Liver (tissue), 9 donors: Measurements from ENCODE around the gene HPN. TPM values are rescaled to one million over a fixed set of nuclear protein-coding genes. Genes with fewer than 3 reads are reported as not detected.

Source experiments
- DNase-seq: peaks from one replicate; pipeline ENCODE4 v3.0.0-alpha.2; 2017; ENCODE audit warnings: low spot score
- H3K27ac ChIP-seq, 2 donors: one replicate each; pipeline ENCODE4 v1.7.0; 2013; ENCODE audit warnings: inconsistent platforms in 2 of 2, low read length in 2 of 2, control low read depth in 1 of 2, low read depth in 1 of 2, mild to moderate bottlenecking in 1 of 2
- H3K27me3 ChIP-seq, 4 donors: one replicate each; pipeline versions ENCODE4 v1.6.1 to v1.7.0; 2013; ENCODE audit warnings: low read length in 3 of 4, inconsistent platforms in 1 of 4, mild to moderate bottlenecking in 1 of 4, moderate library complexity in 1 of 4; ENCODE audit not compliant: control insufficient read depth in 4 of 4, insufficient read depth in 4 of 4
- H3K36me3 ChIP-seq, 4 donors: one replicate each; pipeline versions ENCODE4 v1.6.1 to v1.7.0; 2013; ENCODE audit warnings: low read length in 3 of 4, mild to moderate bottlenecking in 3 of 4, low read depth in 1 of 4, moderate library complexity in 1 of 4; ENCODE audit not compliant: control insufficient read depth in 4 of 4, insufficient read depth in 3 of 4
- H3K4me1 ChIP-seq, 4 donors: one replicate each; pipeline versions ENCODE4 v1.6.1 to v1.7.0; 2013; ENCODE audit warnings: low read length in 3 of 4, mild to moderate bottlenecking in 3 of 4, moderate library complexity in 1 of 4; ENCODE audit not compliant: control insufficient read depth in 4 of 4, insufficient read depth in 4 of 4
- H3K4me3 ChIP-seq, 3 donors: one replicate each; pipeline versions ENCODE4 v1.6.1 to v1.7.0; 2013; ENCODE audit warnings: low read length in 3 of 3, control low read depth in 1 of 3, low read depth in 1 of 3, mild to moderate bottlenecking in 1 of 3
- H3K9ac ChIP-seq, 2 donors: one replicate each; pipeline ENCODE4 v1.7.0; 2013; ENCODE audit warnings: low read length in 2 of 2, mild to moderate bottlenecking in 2 of 2, moderate library complexity in 2 of 2, control low read depth in 1 of 2, low read depth in 1 of 2
- H3K9me3 ChIP-seq, 4 donors: one replicate each; pipeline versions ENCODE4 v1.6.1 to v1.7.0; 2013; ENCODE audit warnings: low read length in 3 of 4; ENCODE audit not compliant: control insufficient read depth in 4 of 4
- EGR1 ChIP-seq, 2 donors: IDR thresholded peaks; 2 replicates each; pipeline ENCODE4 v1.6.1; 2016 to 2018; ENCODE audit warnings: antibody characterized with exemption in 2 of 2, low read depth in 2 of 2
- GABPA ChIP-seq, 2 donors: IDR thresholded peaks in 1 of 2; conservative IDR thresholded peaks in 1 of 2; 2 replicates each; pipeline ENCODE4 v1.6.1; 2016; ENCODE audit warnings: antibody characterized with exemption in 2 of 2, mild to moderate bottlenecking in 1 of 2, moderate library complexity in 1 of 2
- HNF4A ChIP-seq, 2 donors: conservative IDR thresholded peaks; 2 replicates each; pipeline ENCODE4 v1.6.1; 2016; ENCODE audit warnings: antibody characterized with exemption in 2 of 2, mild to moderate bottlenecking in 2 of 2
- HNF4G ChIP-seq: IDR thresholded peaks from 2 replicates; pipeline ENCODE4 v1.6.1; 2016; ENCODE audit warnings: antibody characterized with exemption
- JUND ChIP-seq, 2 donors: IDR thresholded peaks; 2 replicates each; pipeline ENCODE4 v1.6.1; 2016; ENCODE audit warnings: antibody characterized with exemption in 2 of 2
- NR2F2 ChIP-seq: IDR thresholded peaks from 2 replicates; pipeline ENCODE4 v1.6.1; 2016; ENCODE audit warnings: antibody characterized with exemption
- RAD21 ChIP-seq, 2 donors: IDR thresholded peaks; 2 replicates each; pipeline ENCODE4 v1.6.1; 2016; ENCODE audit warnings: antibody characterized with exemption in 2 of 2, mild to moderate bottlenecking in 2 of 2
- RXRA ChIP-seq, 2 donors: IDR thresholded peaks; 2 replicates each; pipeline ENCODE4 v1.6.1; 2017 to 2018; ENCODE audit warnings: antibody characterized with exemption in 2 of 2, mild to moderate bottlenecking in 1 of 2
- TAF1 ChIP-seq: conservative IDR thresholded peaks from 2 replicates; pipeline ENCODE4 v1.6.1; 2016; ENCODE audit warnings: antibody characterized with exemption, mild to moderate bottlenecking
- YY1 ChIP-seq: IDR thresholded peaks from 2 replicates; pipeline ENCODE4 v1.6.1; 2016; ENCODE audit warnings: antibody characterized with exemption, mild to moderate bottlenecking
- WGBS: extraction: QIAGEN DNeasy Blood & Tissue Kit; methylation state at CpG from one replicate; pipeline ENCODE4 v1.1.7; 2013; 5-methylcytosine and 5-hydroxymethylcytosine counted together
- polyA plus RNA-seq, 2 donors: library from polyadenylated mRNA; stranded (reverse) in 1 of 2; unstranded in 1 of 2; fragments of 200-250 nt in 1 of 2; fragments of >200 nt in 1 of 2; fragmentation: Nextera tagmentation in 1 of 2; extraction: Ambion mirVana in 1 of 2; gene quantifications; one replicate each; pipeline versions ENCODE4 v1.2.1 to v1.2.3, GENCODE V29; 2013 to 2015
- total RNA-seq, 2 donors: library from RNA; depleted of rRNA; stranded (reverse); fragments of >200 nt; gene quantifications; one replicate each; pipeline ENCODE4 v1.2.3, GENCODE V29; 2014
- TF ChIP-seq, protein P1 (sequence below): IDR thresholded peaks from 2 replicates; pipeline ENCODE4 v1.6.1; 2016; ENCODE audit warnings: antibody characterized with exemption
- TF ChIP-seq, protein P2 (sequence below): IDR thresholded peaks from 2 replicates; pipeline ENCODE4 v1.6.1; 2016; ENCODE audit warnings: antibody characterized with exemption
- TF ChIP-seq, protein P3 (sequence below): fragments of 150-350 bp; IDR thresholded peaks from 2 replicates; pipeline ENCODE4 v1.5.1; 2017; ENCODE audit warnings: improper control_type of control experiment, low read depth, low read length; ENCODE audit not compliant: missing input control
- TF ChIP-seq, protein P4 (sequence below): IDR thresholded peaks from 2 replicates; pipeline ENCODE4 v1.6.1; 2016; ENCODE audit warnings: antibody characterized with exemption, mild to moderate bottlenecking
- donor health status: healthy.
- donor health status: healthy.
- donor health status: healthy.
- donor health status: healthy.
- donor health status: healthy.

HPN gene
- total and polyA plus RNA-seq, 4 donors: 130 to 535 (median 335) TPM

DNA sequence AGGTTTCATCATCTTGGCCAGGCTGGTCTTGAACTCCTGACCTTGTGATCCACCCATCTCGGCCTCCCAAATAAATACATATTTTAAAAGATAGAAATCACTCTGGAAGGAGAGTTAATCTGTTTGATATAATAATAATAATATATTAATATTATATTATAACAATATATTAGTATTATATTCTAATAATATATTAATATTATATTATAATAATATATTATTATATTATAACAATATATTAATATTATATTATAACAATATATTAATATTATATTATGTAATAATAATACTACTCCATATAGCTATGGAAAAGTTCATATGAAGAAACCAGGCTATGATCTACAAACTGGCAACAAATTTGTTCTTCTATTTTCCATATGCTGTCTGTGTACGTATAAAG lies 16.8 kb downstream of the HPN start:
- H3K9me3 ChIP-seq: no peaks in the 10 kb centered on the region
- DNase-seq: no peak
- H3K27me3 ChIP-seq: no peaks in the 10 kb centered on the region
- WGBS: 60% methylated on average over 2 of the region's 2 CpGs
- TF ChIP-seq RAD21 (IDR thresholded peaks at IDR 0.05) (no peak), EGR1 (IDR thresholded peaks at IDR 0.05; ENCODE audit: low read depth in 2 of 2) (no peak), HNF4A (conservative IDR thresholded peaks at IDR 0.05) (no peak), GABPA (IDR thresholded peaks at IDR 0.05 in 1 of 2, conservative IDR thresholded peaks at IDR 0.05 in 1 of 2) (no peak), RXRA (IDR thresholded peaks at IDR 0.05) (no peak)
- TF ChIP-seq, protein P1, sequence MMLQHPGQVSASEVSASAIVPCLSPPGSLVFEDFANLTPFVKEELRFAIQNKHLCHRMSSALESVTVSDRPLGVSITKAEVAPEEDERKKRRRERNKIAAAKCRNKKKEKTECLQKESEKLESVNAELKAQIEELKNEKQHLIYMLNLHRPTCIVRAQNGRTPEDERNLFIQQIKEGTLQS: no peak
- TF ChIP-seq, protein P2, sequence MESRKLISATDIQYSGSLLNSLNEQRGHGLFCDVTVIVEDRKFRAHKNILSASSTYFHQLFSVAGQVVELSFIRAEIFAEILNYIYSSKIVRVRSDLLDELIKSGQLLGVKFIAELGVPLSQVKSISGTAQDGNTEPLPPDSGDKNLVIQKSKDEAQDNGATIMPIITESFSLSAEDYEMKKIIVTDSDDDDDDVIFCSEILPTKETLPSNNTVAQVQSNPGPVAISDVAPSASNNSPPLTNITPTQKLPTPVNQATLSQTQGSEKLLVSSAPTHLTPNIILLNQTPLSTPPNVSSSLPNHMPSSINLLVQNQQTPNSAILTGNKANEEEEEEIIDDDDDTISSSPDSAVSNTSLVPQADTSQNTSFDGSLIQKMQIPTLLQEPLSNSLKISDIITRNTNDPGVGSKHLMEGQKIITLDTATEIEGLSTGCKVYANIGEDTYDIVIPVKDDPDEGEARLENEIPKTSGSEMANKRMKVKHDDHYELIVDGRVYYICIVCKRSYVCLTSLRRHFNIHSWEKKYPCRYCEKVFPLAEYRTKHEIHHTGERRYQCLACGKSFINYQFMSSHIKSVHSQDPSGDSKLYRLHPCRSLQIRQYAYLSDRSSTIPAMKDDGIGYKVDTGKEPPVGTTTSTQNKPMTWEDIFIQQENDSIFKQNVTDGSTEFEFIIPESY: no peak
- no peak overlapping the region for H3K27ac ChIP-seq
- peaks cover 2 to 18% (median 7%) of the 10 kb centered on the region in 4 donors for H3K36me3 ChIP-seq
- H3K9ac ChIP-seq: no peak overlapping the region
- peaks cover 0 to 13% (median 13%) of the 10 kb centered on the region in 4 donors for H3K4me1 ChIP-seq
- H3K4me3 ChIP-seq: no peak overlapping the region

DNA sequence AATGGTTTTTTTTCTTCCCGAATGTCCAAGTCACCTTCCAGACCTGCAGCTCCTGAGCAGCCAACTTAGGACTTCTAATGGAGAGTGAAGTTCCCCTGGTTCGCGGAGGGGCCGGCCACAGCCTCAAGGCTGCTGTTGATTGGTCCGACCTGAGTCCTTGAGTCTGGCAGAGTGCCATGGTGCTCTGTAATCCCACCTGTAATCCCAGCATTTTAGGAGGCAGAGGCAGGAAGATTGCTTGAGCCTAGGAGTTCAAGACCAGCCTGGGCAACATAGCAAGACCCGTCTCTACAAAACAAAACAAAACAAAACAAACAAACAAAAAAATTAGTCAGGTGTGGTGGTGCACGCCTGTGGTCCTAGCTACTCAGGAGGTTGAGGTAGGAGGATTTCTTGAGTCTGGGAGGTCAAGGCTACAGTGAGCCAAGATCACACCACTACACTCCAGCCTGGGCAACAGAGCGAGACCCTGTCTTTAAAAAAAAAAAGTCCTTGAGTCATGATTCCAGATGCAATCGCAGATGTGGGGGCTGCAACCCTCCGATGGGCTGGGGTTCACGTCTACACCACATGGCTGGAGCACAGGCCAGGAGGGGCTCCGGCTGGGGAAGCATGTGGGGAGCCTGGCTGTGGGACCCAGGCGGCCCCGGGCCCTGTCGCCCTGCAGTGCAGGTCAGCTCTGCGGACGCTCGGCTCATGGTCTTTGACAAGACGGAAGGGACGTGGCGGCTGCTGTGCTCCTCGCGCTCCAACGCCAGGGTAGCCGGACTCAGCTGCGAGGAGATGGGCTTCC lies 17.7 kb downstream of the HPN start:
- Histone ChIP-seq H3K4me1 (peaks cover 0 to 13% (median 12%) of the 10 kb centered on the region in 4 donors), H3K27me3 (no peaks in the 10 kb centered on the region), H3K4me3 (no peak overlapping the region), H3K36me3 (peaks cover 2 to 14% (median 7%) of the 10 kb centered on the region in 4 donors), H3K27ac (no peak overlapping the region), H3K9me3 (no peaks in the 10 kb centered on the region), H3K9ac (no peak overlapping the region)
- WGBS: 94% methylated on average over 26 of the region's 26 CpGs
- no peak for TF ChIP-seq TAF1
- TF ChIP-seq NR2F2: no peak
- no peak for TF ChIP-seq YY1
- TF ChIP-seq, protein P3, sequence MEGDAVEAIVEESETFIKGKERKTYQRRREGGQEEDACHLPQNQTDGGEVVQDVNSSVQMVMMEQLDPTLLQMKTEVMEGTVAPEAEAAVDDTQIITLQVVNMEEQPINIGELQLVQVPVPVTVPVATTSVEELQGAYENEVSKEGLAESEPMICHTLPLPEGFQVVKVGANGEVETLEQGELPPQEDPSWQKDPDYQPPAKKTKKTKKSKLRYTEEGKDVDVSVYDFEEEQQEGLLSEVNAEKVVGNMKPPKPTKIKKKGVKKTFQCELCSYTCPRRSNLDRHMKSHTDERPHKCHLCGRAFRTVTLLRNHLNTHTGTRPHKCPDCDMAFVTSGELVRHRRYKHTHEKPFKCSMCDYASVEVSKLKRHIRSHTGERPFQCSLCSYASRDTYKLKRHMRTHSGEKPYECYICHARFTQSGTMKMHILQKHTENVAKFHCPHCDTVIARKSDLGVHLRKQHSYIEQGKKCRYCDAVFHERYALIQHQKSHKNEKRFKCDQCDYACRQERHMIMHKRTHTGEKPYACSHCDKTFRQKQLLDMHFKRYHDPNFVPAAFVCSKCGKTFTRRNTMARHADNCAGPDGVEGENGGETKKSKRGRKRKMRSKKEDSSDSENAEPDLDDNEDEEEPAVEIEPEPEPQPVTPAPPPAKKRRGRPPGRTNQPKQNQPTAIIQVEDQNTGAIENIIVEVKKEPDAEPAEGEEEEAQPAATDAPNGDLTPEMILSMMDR: no peak
- TF ChIP-seq HNF4G: no peak
- TF ChIP-seq EGR1 (IDR thresholded peaks at IDR 0.05; ENCODE audit: low read depth in 2 of 2): no peak
- DNase-seq: no peak

DNA sequence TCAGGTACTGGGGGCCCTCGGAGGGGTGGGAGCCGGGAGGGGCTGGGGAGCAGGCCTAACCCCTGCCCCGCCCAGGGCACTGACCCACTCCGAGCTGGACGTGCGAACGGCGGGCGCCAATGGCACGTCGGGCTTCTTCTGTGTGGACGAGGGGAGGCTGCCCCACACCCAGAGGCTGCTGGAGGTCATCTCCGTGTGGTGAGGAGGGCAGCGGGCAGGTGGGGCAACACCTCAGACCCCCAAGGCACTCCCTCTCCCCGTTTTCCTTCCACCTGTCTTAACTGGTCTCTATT lies 18.2 kb downstream of the HPN start:
- WGBS: 84% methylated on average over 15 of the region's 15 CpGs
- no peak overlapping the region for H3K4me3 ChIP-seq
- H3K9me3 ChIP-seq: no peaks in the 10 kb centered on the region
- H3K4me1 ChIP-seq: peaks cover 0 to 9% (median 8%) of the 10 kb centered on the region in 4 donors
- TF ChIP-seq HNF4A (conservative IDR thresholded peaks at IDR 0.05): no peak
- no peak for TF ChIP-seq RAD21 (IDR thresholded peaks at IDR 0.05)
- TF ChIP-seq, protein P4, sequence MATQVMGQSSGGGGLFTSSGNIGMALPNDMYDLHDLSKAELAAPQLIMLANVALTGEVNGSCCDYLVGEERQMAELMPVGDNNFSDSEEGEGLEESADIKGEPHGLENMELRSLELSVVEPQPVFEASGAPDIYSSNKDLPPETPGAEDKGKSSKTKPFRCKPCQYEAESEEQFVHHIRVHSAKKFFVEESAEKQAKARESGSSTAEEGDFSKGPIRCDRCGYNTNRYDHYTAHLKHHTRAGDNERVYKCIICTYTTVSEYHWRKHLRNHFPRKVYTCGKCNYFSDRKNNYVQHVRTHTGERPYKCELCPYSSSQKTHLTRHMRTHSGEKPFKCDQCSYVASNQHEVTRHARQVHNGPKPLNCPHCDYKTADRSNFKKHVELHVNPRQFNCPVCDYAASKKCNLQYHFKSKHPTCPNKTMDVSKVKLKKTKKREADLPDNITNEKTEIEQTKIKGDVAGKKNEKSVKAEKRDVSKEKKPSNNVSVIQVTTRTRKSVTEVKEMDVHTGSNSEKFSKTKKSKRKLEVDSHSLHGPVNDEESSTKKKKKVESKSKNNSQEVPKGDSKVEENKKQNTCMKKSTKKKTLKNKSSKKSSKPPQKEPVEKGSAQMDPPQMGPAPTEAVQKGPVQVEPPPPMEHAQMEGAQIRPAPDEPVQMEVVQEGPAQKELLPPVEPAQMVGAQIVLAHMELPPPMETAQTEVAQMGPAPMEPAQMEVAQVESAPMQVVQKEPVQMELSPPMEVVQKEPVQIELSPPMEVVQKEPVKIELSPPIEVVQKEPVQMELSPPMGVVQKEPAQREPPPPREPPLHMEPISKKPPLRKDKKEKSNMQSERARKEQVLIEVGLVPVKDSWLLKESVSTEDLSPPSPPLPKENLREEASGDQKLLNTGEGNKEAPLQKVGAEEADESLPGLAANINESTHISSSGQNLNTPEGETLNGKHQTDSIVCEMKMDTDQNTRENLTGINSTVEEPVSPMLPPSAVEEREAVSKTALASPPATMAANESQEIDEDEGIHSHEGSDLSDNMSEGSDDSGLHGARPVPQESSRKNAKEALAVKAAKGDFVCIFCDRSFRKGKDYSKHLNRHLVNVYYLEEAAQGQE: no peak
- no peak for TF ChIP-seq RXRA (IDR thresholded peaks at IDR 0.05)
- no peak for TF ChIP-seq GABPA (IDR thresholded peaks at IDR 0.05 in 1 of 2, conservative IDR thresholded peaks at IDR 0.05 in 1 of 2)
- TF ChIP-seq NR2F2: no peak
- TF ChIP-seq YY1: no peak
- TF ChIP-seq JUND (IDR thresholded peaks at IDR 0.05): no peak
- TF ChIP-seq, protein P3: no peak
- H3K36me3 ChIP-seq: peaks cover 2 to 12% (median 7%) of the 10 kb centered on the region in 4 donors
- H3K27ac ChIP-seq: no peak overlapping the region
- no peaks in the 10 kb centered on the region for H3K27me3 ChIP-seq
- no peak overlapping the region for H3K9ac ChIP-seq
- DNase-seq: no peak
